GM23248 (cell line): ENCODE data around the gene PCDHGC4.

ENCODE experiments used
- EZH2 ChIP-seq: fragments of 200-600 bp; sonication (generic); IDR thresholded peaks from 2 replicates; pipeline ENCODE4 v1.6.1; 2018; ENCODE audit warnings: antibody characterized with exemption, mild to moderate bottlenecking; ENCODE audit not compliant: insufficient read depth, poor library complexity, severe bottlenecking
- EZH2phosphoT487 ChIP-seq: fragments of 200-600 bp; sonication (generic); IDR thresholded peaks from 2 replicates; pipeline ENCODE4 v1.6.1; 2018; ENCODE audit warnings: antibody characterized with exemption, moderate library complexity, mild to moderate bottlenecking, low read depth; ENCODE audit not compliant: insufficient read depth

DNA sequence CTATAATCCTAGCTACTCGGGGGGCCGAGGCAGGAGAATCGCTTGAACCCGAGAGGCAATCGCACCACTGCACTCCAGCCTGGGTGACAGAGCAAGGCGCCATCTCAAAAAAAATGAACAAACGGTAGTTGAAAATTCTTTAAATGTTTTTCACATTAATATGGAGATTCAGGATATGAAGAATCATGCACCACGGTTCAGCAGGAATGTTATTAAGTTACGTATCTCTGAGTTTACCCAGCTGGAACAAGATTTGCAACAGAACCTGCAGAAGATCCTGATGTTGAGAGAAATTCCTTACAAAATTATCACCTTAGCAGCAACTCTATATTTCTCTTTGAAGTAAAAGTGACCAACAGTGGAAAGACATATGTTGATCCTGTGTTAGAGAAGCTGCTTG lies 44.5 kb upstream of the PCDHGC4 start:
- TF ChIP-seq EZH2 = no peak
- TF ChIP-seq EZH2phosphoT487 = no peak
